SK-N-SH (cell line): ENCODE results near the gene ADGRG7. TPM values are rescaled to one million over a fixed set of nuclear protein-coding genes. Genes with fewer than 3 reads are reported as not detected.
A peak's percentile ranks its signal among the peaks of the same experiment; 100 is the strongest.

ENCODE experiments used
- CTCF ChIA-PET: fragments of 300-600, 350-600 bp; formaldehyde crosslinking; extraction: SDS; loops from one replicate; lab custom pipeline; 2021; lab: Yijun Ruan, JAX
- POLR2A ChIA-PET: fragments of 350-600 bp; sonication (Branson Sonifier 250); formaldehyde crosslinking; extraction: SDS; loops from one replicate; lab custom pipeline; 2020; ENCODE audit warnings: antibody characterized with exemption, inconsistent platforms; lab: Yijun Ruan, JAX
- DNase-seq: peaks from one replicate; pipeline ENCODE4 v3.0.0; 2012
- H2AFZ ChIP-seq: fragments of 200-600 bp; sonication (generic); 2 replicates; pipeline ENCODE4 v1.8.1; 2016; ENCODE audit warnings: antibody characterized with exemption, mild to moderate bottlenecking, low read depth
- H3F3A ChIP-seq: fragments of 200-600 bp; sonication (generic); replicated peaks from 2 replicates; pipeline ENCODE3; 2016; ENCODE audit warnings: antibody characterized with exemption, mild to moderate bottlenecking; ENCODE audit not compliant: insufficient read depth
- H3K27ac ChIP-seq, 2 experiments: fragments of 200-500 bp in 1 of 2; fragments of 200-600 bp in 1 of 2; sonication (Bioruptor generic) in 1 of 2; sonication (generic), shearing (Covaris generic) in 1 of 2; 2 replicates each; pipeline versions ENCODE4 v1.5.1 to v1.6.1; 2014 to 2016; ENCODE audit warnings: low read depth in 2 of 2, inconsistent platforms in 1 of 2, low read length in 1 of 2, mild to moderate bottlenecking in 1 of 2, mixed read lengths in 1 of 2
- H3K27me3 ChIP-seq: fragments of 200-600 bp; sonication (generic), shearing (Covaris generic); 2 replicates; pipeline ENCODE4 v1.6.1; 2016; ENCODE audit warnings: mixed run types; ENCODE audit not compliant: insufficient read depth
- H3K36me3 ChIP-seq, 2 experiments: fragments of 200-500 bp in 1 of 2; fragments of 200-600 bp in 1 of 2; sonication (Bioruptor generic) in 1 of 2; sonication (generic) in 1 of 2; replicated peaks in 1 of 2; 2 replicates each; pipeline versions ENCODE3 to v1.5.1; 2014 to 2016; ENCODE audit warnings: low read length in 1 of 2, mild to moderate bottlenecking in 1 of 2; ENCODE audit not compliant: insufficient read depth in 2 of 2, control insufficient read depth in 1 of 2
- H3K4me1 ChIP-seq, 2 experiments: fragments of 200-500 bp in 1 of 2; fragments of 200-600 bp in 1 of 2; sonication (Bioruptor generic) in 1 of 2; sonication (generic), shearing (Covaris generic) in 1 of 2; 2 replicates each; pipeline versions ENCODE4 v1.5.1 to v1.6.1; 2014 to 2016; ENCODE audit warnings: low read depth in 1 of 2, low read length in 1 of 2, mixed run types in 1 of 2; ENCODE audit not compliant: insufficient read depth in 2 of 2, control insufficient read depth in 1 of 2
- H3K4me2 ChIP-seq: fragments of 200-600 bp; sonication (generic), shearing (Covaris generic); 2 replicates; pipeline ENCODE4 v1.6.1; 2017; ENCODE audit warnings: mixed run types
- H3K4me3 ChIP-seq, 2 experiments: fragments of 200-500 bp in 1 of 2; fragments of 200-600 bp in 1 of 2; sonication (Bioruptor generic) in 1 of 2; sonication (generic), shearing (Covaris generic) in 1 of 2; 2 replicates each; pipeline versions ENCODE4 v1.5.1 to v1.8.1; 2014 to 2016; ENCODE audit warnings: low read depth in 2 of 2, inconsistent platforms in 1 of 2, low read length in 1 of 2, mild to moderate bottlenecking in 1 of 2, mixed read lengths in 1 of 2, moderate library complexity in 1 of 2
- H3K79me2 ChIP-seq: fragments of 200-600 bp; sonication (generic); 2 replicates; pipeline ENCODE4 v1.8.1; 2017; ENCODE audit warnings: mild to moderate bottlenecking; ENCODE audit not compliant: insufficient read depth
- H3K9ac ChIP-seq: fragments of 200-600 bp; sonication (generic); 2 replicates; pipeline ENCODE4 v1.6.1; 2017; ENCODE audit warnings: mixed run types
- H3K9me2 ChIP-seq: fragments of 200-600 bp; sonication (generic); 2 replicates; pipeline ENCODE4 v1.6.1; 2017; ENCODE audit warnings: mixed run types
- H3K9me3 ChIP-seq: fragments of 200-600 bp; sonication (generic); 2 replicates; pipeline ENCODE4 v1.6.1; 2017; ENCODE audit warnings: mixed run types, mild to moderate bottlenecking, moderate library complexity
- H4K20me1 ChIP-seq: fragments of 200-600 bp; sonication (generic); 2 replicates; pipeline ENCODE4 v1.6.1; 2017; ENCODE audit warnings: mild to moderate bottlenecking, mixed run types; ENCODE audit not compliant: insufficient read depth
- ELF1 ChIP-seq: IDR thresholded peaks from 2 replicates; pipeline ENCODE4 v1.4.0; 2012
- EZH2phosphoT487 ChIP-seq: fragments of 200-600 bp; sonication (generic); IDR thresholded peaks from 2 replicates; pipeline ENCODE4 v1.6.1; 2017; ENCODE audit warnings: low read depth, mixed run types, mild to moderate bottlenecking, antibody characterized with exemption, moderate library complexity, borderline replicate concordance
- FOXM1 ChIP-seq: IDR thresholded peaks from 2 replicates; pipeline ENCODE4 v1.4.0; 2012; ENCODE audit warnings: low read depth, mild to moderate bottlenecking
- GABPA ChIP-seq: IDR thresholded peaks from 2 replicates; pipeline ENCODE4 v1.4.0; 2012; ENCODE audit warnings: low read depth, mild to moderate bottlenecking
- MEF2A ChIP-seq: IDR thresholded peaks from 2 replicates; pipeline ENCODE4 v1.4.0; 2012; ENCODE audit warnings: low read depth, borderline replicate concordance
- MXI1 ChIP-seq: IDR thresholded peaks from 2 replicates; pipeline ENCODE4 v1.6.1; 2012; ENCODE audit warnings: mild to moderate bottlenecking, low read depth, low read length, improper control_type of control experiment
- RCOR1 ChIP-seq: fragments of 150-350 bp; IDR thresholded peaks from 2 replicates; pipeline ENCODE4 v1.6.1; 2017; ENCODE audit warnings: antibody characterized with exemption, low read length
- RFX5 ChIP-seq: IDR thresholded peaks from 2 replicates; pipeline ENCODE4 v1.6.1; 2012; ENCODE audit warnings: mild to moderate bottlenecking, improper control_type of control experiment, low read length
- SMC3 ChIP-seq: IDR thresholded peaks from 2 replicates; pipeline ENCODE4 v1.6.1; 2012; ENCODE audit warnings: low read depth, low read length, improper control_type of control experiment
- TAF1 ChIP-seq: IDR thresholded peaks from 2 replicates; pipeline ENCODE4 v1.6.1; 2012; ENCODE audit warnings: low read depth, mild to moderate bottlenecking, low read length, moderate library complexity, borderline replicate concordance
- TCF12 ChIP-seq: IDR thresholded peaks from 2 replicates; pipeline ENCODE4 v1.4.0; 2012
- WGBS: methylation state at CpG from one replicate; pipeline ENCODE4 v1.1.6; 2017; ENCODE audit warnings: low lambda C conversion rate; 5-methylcytosine and 5-hydroxymethylcytosine counted together
- polyA plus RNA-seq, 3 experiments: library from polyadenylated mRNA; depleted of rRNA; stranded (reverse); fragments of >200 nt; gene quantifications; 2 replicates each; pipeline ENCODE4 v1.2.3, GENCODE V29; 2012
- TF ChIP-seq, protein P1 (sequence below): IDR thresholded peaks from 2 replicates; pipeline ENCODE4; 2012
- TF ChIP-seq, protein P2 (sequence below): fragments of 150-350 bp; IDR thresholded peaks from 2 replicates; pipeline ENCODE4 v1.6.1; 2016; ENCODE audit warnings: mild to moderate bottlenecking, low read depth, low read length
- TF ChIP-seq, protein P3 (sequence below): IDR thresholded peaks from 2 replicates; pipeline ENCODE4 v1.4.0; 2012; ENCODE audit warnings: low read depth, borderline replicate concordance
- TF ChIP-seq, protein P4 (sequence below): IDR thresholded peaks from 2 replicates; pipeline ENCODE4 v1.6.1; 2012; ENCODE audit warnings: mild to moderate bottlenecking, low read depth, low read length, moderate library complexity
- TF ChIP-seq, protein P5 (sequence below): fragments of 200-600 bp; sonication (generic); IDR thresholded peaks from 2 replicates; pipeline ENCODE4 v1.6.1; 2017; ENCODE audit warnings: antibody characterized with exemption, mild to moderate bottlenecking, moderate library complexity

Gene ADGRG7
- polyA plus RNA-seq, 1 of the 3 experiments (the other 2 are of a cell fraction) = not detected

DNA sequence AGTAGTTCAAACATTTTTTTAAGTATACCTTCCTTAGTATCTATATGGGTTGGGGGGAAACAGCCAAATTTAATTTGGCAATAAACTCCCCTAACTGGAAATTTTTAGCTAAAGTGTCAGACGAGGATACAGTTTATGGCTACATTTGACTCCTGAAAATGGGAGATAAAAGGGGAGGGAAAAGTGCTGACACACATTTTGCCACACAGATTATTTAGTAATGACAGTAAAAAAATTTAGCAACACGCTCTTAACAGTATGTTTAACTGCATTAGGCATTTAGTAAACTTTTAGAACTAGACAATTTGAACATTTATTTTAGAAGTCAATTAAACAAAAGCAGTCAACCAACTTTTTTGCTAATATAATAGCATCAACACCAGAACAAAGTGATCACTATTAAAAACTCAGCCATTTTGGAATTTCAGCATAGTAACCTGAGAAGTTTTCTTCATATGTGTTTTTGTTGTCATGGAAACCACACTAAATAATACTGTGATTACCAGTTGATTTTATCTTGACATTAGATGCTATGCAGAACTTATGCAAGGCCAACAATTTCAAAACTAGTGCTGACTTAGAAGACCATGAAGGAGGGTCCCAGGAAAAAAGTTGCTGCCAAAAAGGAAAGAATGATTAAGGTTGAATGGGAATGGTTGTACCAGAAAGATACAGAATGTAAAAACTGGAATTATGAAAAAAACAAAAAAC lies 52.9 kb downstream of the ADGRG7 start:
- H2AFZ ChIP-seq = no peak overlapping the region
- no peaks in the 10 kb centered on the region for H3K36me3 ChIP-seq
- no peak overlapping the region for H3K27ac ChIP-seq
- no peaks in the 10 kb centered on the region for H4K20me1 ChIP-seq
- WGBS = 68% methylated on average over 2 of the region's 2 CpGs
- H3K27me3 ChIP-seq = no peaks in the 10 kb centered on the region
- H3K4me1 ChIP-seq = peaks cover 0 to 4% of the 10 kb centered on the region in 2 experiments; a peak in 1 of 4 replicates
- no peaks in the 10 kb centered on the region for H3F3A ChIP-seq
- no peaks in the 10 kb centered on the region for H3K9me2 ChIP-seq
- H3K9me3 ChIP-seq = no peaks in the 10 kb centered on the region
- H3K4me3 ChIP-seq = no peak overlapping the region
- no peak for DNase-seq
- ChIA-PET CTCF (no interaction called here), POLR2A (no interaction called here)
- H3K79me2 ChIP-seq = no peaks in the 10 kb centered on the region
- no peak overlapping the region for H3K9ac ChIP-seq
- TF ChIP-seq TCF12 (peak; percentile 63), ELF1 (no peak), EZH2phosphoT487 (no peak)
- TF ChIP-seq, protein P1, sequence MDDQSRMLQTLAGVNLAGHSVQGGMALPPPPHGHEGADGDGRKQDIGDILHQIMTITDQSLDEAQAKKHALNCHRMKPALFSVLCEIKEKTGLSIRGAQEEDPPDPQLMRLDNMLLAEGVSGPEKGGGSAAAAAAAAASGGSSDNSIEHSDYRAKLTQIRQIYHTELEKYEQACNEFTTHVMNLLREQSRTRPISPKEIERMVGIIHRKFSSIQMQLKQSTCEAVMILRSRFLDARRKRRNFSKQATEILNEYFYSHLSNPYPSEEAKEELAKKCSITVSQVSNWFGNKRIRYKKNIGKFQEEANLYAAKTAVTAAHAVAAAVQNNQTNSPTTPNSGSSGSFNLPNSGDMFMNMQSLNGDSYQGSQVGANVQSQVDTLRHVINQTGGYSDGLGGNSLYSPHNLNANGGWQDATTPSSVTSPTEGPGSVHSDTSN = peak; percentile 30; the same call in 1 of the 2 replicates
- H3K4me2 ChIP-seq = no peak overlapping the region

DNA sequence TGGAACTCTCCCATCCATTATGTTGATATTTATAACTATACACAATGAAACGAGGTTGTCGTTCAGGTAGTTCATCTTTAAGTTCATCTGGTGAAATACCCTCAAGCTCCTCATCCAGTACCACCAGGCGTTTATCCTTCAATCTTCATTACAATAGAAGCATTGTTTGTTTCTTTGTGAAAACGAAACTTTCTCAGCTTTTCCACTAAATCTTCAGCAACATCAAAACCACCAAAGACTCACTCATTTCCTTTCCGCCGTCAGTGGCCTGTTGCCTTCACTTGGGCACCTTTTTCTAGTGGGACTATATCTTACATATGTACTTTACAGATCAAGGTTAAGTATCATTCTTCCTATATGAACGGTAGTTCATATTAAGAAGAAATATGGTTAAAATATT lies 55.8 kb downstream of the ADGRG7 start:
- no peak overlapping the region for H3K4me2 ChIP-seq
- H3K9ac ChIP-seq = no peak overlapping the region
- H3K27me3 ChIP-seq = no peaks in the 10 kb centered on the region
- H2AFZ ChIP-seq = no peak overlapping the region; the same call in 1 of the 2 replicates
- peaks cover 0 to 4% of the 10 kb centered on the region in 2 experiments; a peak in 1 of 4 replicates for H3K4me1 ChIP-seq
- H3F3A ChIP-seq = no peaks in the 10 kb centered on the region
- H3K4me3 ChIP-seq = no peak overlapping the region
- H4K20me1 ChIP-seq = no peaks in the 10 kb centered on the region
- WGBS = 61% methylated on average over 7 of the region's 7 CpGs
- no peak for DNase-seq
- ChIA-PET CTCF (interaction anchor here (1.0 kb wide), 1 partner anchor 8 kb away, joined by 3 read pairs; no protein-coding TSS in a partner anchor), POLR2A (no interaction called here)
- H3K79me2 ChIP-seq = no peaks in the 10 kb centered on the region
- no peak overlapping the region for H3K27ac ChIP-seq
- no peaks in the 10 kb centered on the region for H3K36me3 ChIP-seq
- H3K9me3 ChIP-seq = no peaks in the 10 kb centered on the region
- no peaks in the 10 kb centered on the region for H3K9me2 ChIP-seq
- TF ChIP-seq TCF12 = no peak
- TF ChIP-seq GABPA = no peak
- TF ChIP-seq RCOR1 = no peak
- TF ChIP-seq, protein P1 = no peak
- TF ChIP-seq MEF2A = no peak
- TF ChIP-seq TAF1 = no peak
- TF ChIP-seq, protein P2, sequence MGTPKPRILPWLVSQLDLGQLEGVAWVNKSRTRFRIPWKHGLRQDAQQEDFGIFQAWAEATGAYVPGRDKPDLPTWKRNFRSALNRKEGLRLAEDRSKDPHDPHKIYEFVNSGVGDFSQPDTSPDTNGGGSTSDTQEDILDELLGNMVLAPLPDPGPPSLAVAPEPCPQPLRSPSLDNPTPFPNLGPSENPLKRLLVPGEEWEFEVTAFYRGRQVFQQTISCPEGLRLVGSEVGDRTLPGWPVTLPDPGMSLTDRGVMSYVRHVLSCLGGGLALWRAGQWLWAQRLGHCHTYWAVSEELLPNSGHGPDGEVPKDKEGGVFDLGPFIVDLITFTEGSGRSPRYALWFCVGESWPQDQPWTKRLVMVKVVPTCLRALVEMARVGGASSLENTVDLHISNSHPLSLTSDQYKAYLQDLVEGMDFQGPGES = no peak
- TF ChIP-seq FOXM1 = no peak
- TF ChIP-seq, protein P3, sequence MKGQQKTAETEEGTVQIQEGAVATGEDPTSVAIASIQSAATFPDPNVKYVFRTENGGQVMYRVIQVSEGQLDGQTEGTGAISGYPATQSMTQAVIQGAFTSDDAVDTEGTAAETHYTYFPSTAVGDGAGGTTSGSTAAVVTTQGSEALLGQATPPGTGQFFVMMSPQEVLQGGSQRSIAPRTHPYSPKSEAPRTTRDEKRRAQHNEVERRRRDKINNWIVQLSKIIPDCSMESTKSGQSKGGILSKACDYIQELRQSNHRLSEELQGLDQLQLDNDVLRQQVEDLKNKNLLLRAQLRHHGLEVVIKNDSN = no peak
- no peak for TF ChIP-seq EZH2phosphoT487
- no peak for TF ChIP-seq MXI1
- TF ChIP-seq, protein P4, sequence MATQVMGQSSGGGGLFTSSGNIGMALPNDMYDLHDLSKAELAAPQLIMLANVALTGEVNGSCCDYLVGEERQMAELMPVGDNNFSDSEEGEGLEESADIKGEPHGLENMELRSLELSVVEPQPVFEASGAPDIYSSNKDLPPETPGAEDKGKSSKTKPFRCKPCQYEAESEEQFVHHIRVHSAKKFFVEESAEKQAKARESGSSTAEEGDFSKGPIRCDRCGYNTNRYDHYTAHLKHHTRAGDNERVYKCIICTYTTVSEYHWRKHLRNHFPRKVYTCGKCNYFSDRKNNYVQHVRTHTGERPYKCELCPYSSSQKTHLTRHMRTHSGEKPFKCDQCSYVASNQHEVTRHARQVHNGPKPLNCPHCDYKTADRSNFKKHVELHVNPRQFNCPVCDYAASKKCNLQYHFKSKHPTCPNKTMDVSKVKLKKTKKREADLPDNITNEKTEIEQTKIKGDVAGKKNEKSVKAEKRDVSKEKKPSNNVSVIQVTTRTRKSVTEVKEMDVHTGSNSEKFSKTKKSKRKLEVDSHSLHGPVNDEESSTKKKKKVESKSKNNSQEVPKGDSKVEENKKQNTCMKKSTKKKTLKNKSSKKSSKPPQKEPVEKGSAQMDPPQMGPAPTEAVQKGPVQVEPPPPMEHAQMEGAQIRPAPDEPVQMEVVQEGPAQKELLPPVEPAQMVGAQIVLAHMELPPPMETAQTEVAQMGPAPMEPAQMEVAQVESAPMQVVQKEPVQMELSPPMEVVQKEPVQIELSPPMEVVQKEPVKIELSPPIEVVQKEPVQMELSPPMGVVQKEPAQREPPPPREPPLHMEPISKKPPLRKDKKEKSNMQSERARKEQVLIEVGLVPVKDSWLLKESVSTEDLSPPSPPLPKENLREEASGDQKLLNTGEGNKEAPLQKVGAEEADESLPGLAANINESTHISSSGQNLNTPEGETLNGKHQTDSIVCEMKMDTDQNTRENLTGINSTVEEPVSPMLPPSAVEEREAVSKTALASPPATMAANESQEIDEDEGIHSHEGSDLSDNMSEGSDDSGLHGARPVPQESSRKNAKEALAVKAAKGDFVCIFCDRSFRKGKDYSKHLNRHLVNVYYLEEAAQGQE = no peak
- TF ChIP-seq, protein P5, sequence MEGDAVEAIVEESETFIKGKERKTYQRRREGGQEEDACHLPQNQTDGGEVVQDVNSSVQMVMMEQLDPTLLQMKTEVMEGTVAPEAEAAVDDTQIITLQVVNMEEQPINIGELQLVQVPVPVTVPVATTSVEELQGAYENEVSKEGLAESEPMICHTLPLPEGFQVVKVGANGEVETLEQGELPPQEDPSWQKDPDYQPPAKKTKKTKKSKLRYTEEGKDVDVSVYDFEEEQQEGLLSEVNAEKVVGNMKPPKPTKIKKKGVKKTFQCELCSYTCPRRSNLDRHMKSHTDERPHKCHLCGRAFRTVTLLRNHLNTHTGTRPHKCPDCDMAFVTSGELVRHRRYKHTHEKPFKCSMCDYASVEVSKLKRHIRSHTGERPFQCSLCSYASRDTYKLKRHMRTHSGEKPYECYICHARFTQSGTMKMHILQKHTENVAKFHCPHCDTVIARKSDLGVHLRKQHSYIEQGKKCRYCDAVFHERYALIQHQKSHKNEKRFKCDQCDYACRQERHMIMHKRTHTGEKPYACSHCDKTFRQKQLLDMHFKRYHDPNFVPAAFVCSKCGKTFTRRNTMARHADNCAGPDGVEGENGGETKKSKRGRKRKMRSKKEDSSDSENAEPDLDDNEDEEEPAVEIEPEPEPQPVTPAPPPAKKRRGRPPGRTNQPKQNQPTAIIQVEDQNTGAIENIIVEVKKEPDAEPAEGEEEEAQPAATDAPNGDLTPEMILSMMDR = no peak
- TF ChIP-seq RFX5 = no peak
- no peak for TF ChIP-seq SMC3
- TF ChIP-seq ELF1 = no peak
